Measurements from ENCODE around the gene ZNF829.

GRCh38 chr19:36918090-36918489, 2.0 kb upstream of the ZNF829 start:
- TF ChIP-seq, protein P1, sequence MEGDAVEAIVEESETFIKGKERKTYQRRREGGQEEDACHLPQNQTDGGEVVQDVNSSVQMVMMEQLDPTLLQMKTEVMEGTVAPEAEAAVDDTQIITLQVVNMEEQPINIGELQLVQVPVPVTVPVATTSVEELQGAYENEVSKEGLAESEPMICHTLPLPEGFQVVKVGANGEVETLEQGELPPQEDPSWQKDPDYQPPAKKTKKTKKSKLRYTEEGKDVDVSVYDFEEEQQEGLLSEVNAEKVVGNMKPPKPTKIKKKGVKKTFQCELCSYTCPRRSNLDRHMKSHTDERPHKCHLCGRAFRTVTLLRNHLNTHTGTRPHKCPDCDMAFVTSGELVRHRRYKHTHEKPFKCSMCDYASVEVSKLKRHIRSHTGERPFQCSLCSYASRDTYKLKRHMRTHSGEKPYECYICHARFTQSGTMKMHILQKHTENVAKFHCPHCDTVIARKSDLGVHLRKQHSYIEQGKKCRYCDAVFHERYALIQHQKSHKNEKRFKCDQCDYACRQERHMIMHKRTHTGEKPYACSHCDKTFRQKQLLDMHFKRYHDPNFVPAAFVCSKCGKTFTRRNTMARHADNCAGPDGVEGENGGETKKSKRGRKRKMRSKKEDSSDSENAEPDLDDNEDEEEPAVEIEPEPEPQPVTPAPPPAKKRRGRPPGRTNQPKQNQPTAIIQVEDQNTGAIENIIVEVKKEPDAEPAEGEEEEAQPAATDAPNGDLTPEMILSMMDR (IDR thresholded peaks at IDR 0.05) = no peak
- no peak for TF ChIP-seq POLR2A (IDR thresholded peaks at IDR 0.05)
- TF ChIP-seq POLR2AphosphoS5 (IDR thresholded peaks at IDR 0.05) = no peak
